Amniotic epithelial cell (primary cell): Measurements from ENCODE around the gene RNASET2.

ENCODE experiments used
- DNase-seq: peaks from one replicate; pipeline ENCODE4 v3.0.0-alpha.2; 2010; ENCODE audit warnings: low read depth

Gene RNASET2

GRCh38 chr6:166956444-166957086 lies at the start of gene RNASET2:
Gene RNASET2 (minus strand): TSS chr6:166956550. CDS start chr6:166956182, 368 bp downstream.
- DNase-seq, result peak; percentile 79

GRCh38 chr6:167005350-167006159 lies 49.2 kb upstream of the RNASET2 start:
- DNase-seq, result peak; percentile 22

GRCh38 chr6:167000759-167001158 lies 44.4 kb upstream of the RNASET2 start:
- no peak for DNase-seq

GRCh38 chr6:166999884-167000253 lies 43.5 kb upstream of the RNASET2 start:
- no peak for DNase-seq

- peak; percentile 90 for DNase-seq
These were observed 43.0 kb upstream of the RNASET2 start, which contains the start of gene CEP43 for GRCh38 chr6:166999145-166999883. Gene CEP43 (plus strand): TSS chr6:166999397. CDS start chr6:166999413, 16 bp downstream.

- DNase-seq, result no peak
These were observed 42.1 kb upstream of the RNASET2 start for GRCh38 chr6:166998256-166999144.

GRCh38 chr6:166997768-166998255 lies 41.5 kb upstream of the RNASET2 start:
- DNase-seq, result peak; percentile 68

- DNase-seq, result no peak
These were observed 41.0 kb upstream of the RNASET2 start for GRCh38 chr6:166997348-166997747.

GRCh38 chr6:166996406-166996805 lies 40.1 kb upstream of the RNASET2 start:
- peak; percentile 95 for DNase-seq

- DNase-seq, result peak; percentile 46
These were observed 33.2 kb upstream of the RNASET2 start for GRCh38 chr6:166989427-166990032.

- DNase-seq, result peak; percentile 41
These were observed 32.4 kb upstream of the RNASET2 start for GRCh38 chr6:166988674-166989201.

GRCh38 chr6:166987930-166988329 lies 31.6 kb upstream of the RNASET2 start:
- peak; percentile 57 for DNase-seq

GRCh38 chr6:166987448-166987847 lies 31.1 kb upstream of the RNASET2 start:
- no peak for DNase-seq

- no peak for DNase-seq
These were observed 24.4 kb upstream of the RNASET2 start for GRCh38 chr6:166980738-166981137.

GRCh38 chr6:166977621-166978525 lies 21.5 kb upstream of the RNASET2 start:
- peak; percentile 36 for DNase-seq

GRCh38 chr6:166976636-166977035 lies 20.3 kb upstream of the RNASET2 start:
- DNase-seq, result no peak

GRCh38 chr6:166972101-166972500 lies 15.8 kb upstream of the RNASET2 start:
- DNase-seq, result no peak

GRCh38 chr6:166971271-166971670 lies 14.9 kb upstream of the RNASET2 start:
- no peak for DNase-seq

- DNase-seq, result no peak
These were observed 14.4 kb upstream of the RNASET2 start for GRCh38 chr6:166970776-166971175.

- no peak for DNase-seq
These were observed 13.7 kb upstream of the RNASET2 start for GRCh38 chr6:166970091-166970490.
